HepG2 (cell line): Measurements from ENCODE around the gene H2AZ2. TPM values are rescaled to one million over a fixed set of nuclear protein-coding genes. Genes with fewer than 3 reads are reported as not detected.

ENCODE experiments used
- DMAP1 ChIP-seq: IDR thresholded peaks from 2 replicates; pipeline ENCODE4 v1.6.1; 2016
- EEA1 ChIP-seq: sonication (generic); formaldehyde crosslinking; IDR thresholded peaks from 2 replicates; pipeline ENCODE4 v1.5.1; 2020; ENCODE audit warnings: mild to moderate bottlenecking, missing genetic modification reagents, borderline replicate concordance
- HNRNPK ChIP-seq: fragments of 200-400 bp; formaldehyde crosslinking; IDR thresholded peaks from 2 replicates; pipeline ENCODE4 v1.6.1; 2018; ENCODE audit warnings: low read length, low read depth, moderate library complexity, mild to moderate bottlenecking; ENCODE audit not compliant: poor library complexity, severe bottlenecking
- JARID2 ChIP-seq: sonication (generic); formaldehyde crosslinking; IDR thresholded peaks from 2 replicates; pipeline ENCODE4 v1.8.1; 2023; ENCODE audit warnings: missing genetic modification reagents, inconsistent platforms; ENCODE audit not compliant: insufficient replicate concordance
- MXI1 ChIP-seq: IDR thresholded peaks from 3 replicates; pipeline ENCODE4 v1.6.1; 2012; ENCODE audit warnings: low read depth, low read length, inconsistent platforms, borderline replicate concordance
- NAIF1 ChIP-seq: sonication (generic); formaldehyde crosslinking; IDR thresholded peaks from 2 replicates; pipeline ENCODE4 v1.5.0; 2020; ENCODE audit warnings: mild to moderate bottlenecking, missing genetic modification reagents, borderline replicate concordance
- NCOA1 ChIP-seq: sonication (generic); formaldehyde crosslinking; IDR thresholded peaks from 2 replicates; pipeline ENCODE4 v1.9.0; 2021; ENCODE audit warnings: missing genetic modification reagents
- POLR2A ChIP-seq, 2 experiments: IDR thresholded peaks; 2 replicates each; pipeline ENCODE4 v1.6.1; 2011; ENCODE audit warnings: low read depth in 2 of 2, low read length in 2 of 2, mild to moderate bottlenecking in 1 of 2, moderate library complexity in 1 of 2; ENCODE audit not compliant: insufficient read depth in 1 of 2
- RCOR2 ChIP-seq: IDR thresholded peaks from 2 replicates; pipeline ENCODE4 v1.6.1; 2016; ENCODE audit warnings: missing biosample characterization, missing genetic modification reagents
- SRSF4 ChIP-seq: fragments of 200-400 bp; formaldehyde crosslinking; IDR thresholded peaks from one replicate; pipeline ENCODE4 v1.6.1; 2018; ENCODE audit warnings: mild to moderate bottlenecking, low read depth, low read length, moderate library complexity; ENCODE audit not compliant: poor library complexity, severe bottlenecking
- TBL1XR1 ChIP-seq: fragments of 150-350 bp; IDR thresholded peaks from 2 replicates; pipeline ENCODE4 v1.6.1; 2014; ENCODE audit warnings: borderline replicate concordance, low read length; ENCODE audit not compliant: partially characterized antibody
- ZNF407 ChIP-seq: sonication (generic); formaldehyde crosslinking; IDR thresholded peaks from one replicate; pipeline ENCODE4 v1.5.1; 2020; ENCODE audit warnings: mild to moderate bottlenecking, missing genetic modification reagents; ENCODE audit errors: not compliant biosample characterization
- ZNF460 ChIP-seq: sonication (generic); formaldehyde crosslinking; IDR thresholded peaks from 2 replicates; pipeline ENCODE4 v1.5.1; 2020; ENCODE audit warnings: missing genetic modification reagents, mild to moderate bottlenecking, borderline replicate concordance
- ZNF607 ChIP-seq: sonication (generic); formaldehyde crosslinking; IDR thresholded peaks from 2 replicates; pipeline ENCODE4 v1.5.1; 2020; ENCODE audit warnings: missing genetic modification reagents, mild to moderate bottlenecking, borderline replicate concordance
- ZNF850 ChIP-seq: sonication (generic); formaldehyde crosslinking; conservative IDR thresholded peaks from 2 replicates; pipeline ENCODE4 v1.9.0; 2021; ENCODE audit warnings: mild to moderate bottlenecking, missing genetic modification reagents
- ZNF891 ChIP-seq: sonication (generic); formaldehyde crosslinking; IDR thresholded peaks from 2 replicates; pipeline ENCODE4 v1.5.0; 2020; ENCODE audit warnings: mild to moderate bottlenecking, missing genetic modification reagents
- polyA plus RNA-seq, 8 experiments: library from polyadenylated mRNA; depleted of rRNA in 3 of 8; stranded (reverse) in 7 of 8; unstranded in 1 of 8; fragments of >200 nt; fragmentation: Illumina TruSeq in 4 of 8; extraction: Trizol in 4 of 8; gene quantifications; 2 replicates each; pipeline versions ENCODE4 v1.2.1 to v1.2.3, GENCODE V29; 2011 to 2016; ENCODE audit warnings: low read depth in 4 of 8, missing spikeins in 1 of 8, mixed read lengths in 1 of 8; ENCODE audit not compliant: insufficient read depth in 1 of 8
- total RNA-seq, 5 experiments: library from RNA; depleted of rRNA; stranded (reverse); fragments of >200 nt; fragmentation: Illumina TruSeq; extraction: Trizol; gene quantifications; 2 replicates each; pipeline ENCODE4 v1.2.3, GENCODE V29; 2016; ENCODE audit warnings: low read depth in 1 of 5
- TF ChIP-seq, protein P1 (sequence below): sonication (generic); formaldehyde crosslinking; IDR thresholded peaks from 2 replicates; pipeline ENCODE4 v1.8.1; 2023; ENCODE audit warnings: mild to moderate bottlenecking, missing genetic modification reagents
- TF ChIP-seq, protein P2 (sequence below): sonication (generic); formaldehyde crosslinking; conservative IDR thresholded peaks from 2 replicates; pipeline ENCODE4 v1.8.0; 2022; ENCODE audit warnings: mild to moderate bottlenecking, moderate library complexity, missing genetic modification reagents

H2AZ2 gene
- total and polyA plus RNA-seq, 2 of the 13 experiments (the other 11 are each of a cell fraction or from before 2014, with no cell fraction given) = 121 to 223 TPM

- TF ChIP-seq EEA1 (CRISPR knock-in tag) = no peak
- TF ChIP-seq POLR2A (IDR thresholded peaks at IDR 0.05; ENCODE audit: insufficient read depth in 1 of 2, low read depth in 2 of 2, low read length in 2 of 2) = peak; percentile 81 to 89
- peak; percentile 72; the same call in 1 of the 2 replicates for TF ChIP-seq ZNF607 (CRISPR knock-in tag)
- TF ChIP-seq, protein P1, sequence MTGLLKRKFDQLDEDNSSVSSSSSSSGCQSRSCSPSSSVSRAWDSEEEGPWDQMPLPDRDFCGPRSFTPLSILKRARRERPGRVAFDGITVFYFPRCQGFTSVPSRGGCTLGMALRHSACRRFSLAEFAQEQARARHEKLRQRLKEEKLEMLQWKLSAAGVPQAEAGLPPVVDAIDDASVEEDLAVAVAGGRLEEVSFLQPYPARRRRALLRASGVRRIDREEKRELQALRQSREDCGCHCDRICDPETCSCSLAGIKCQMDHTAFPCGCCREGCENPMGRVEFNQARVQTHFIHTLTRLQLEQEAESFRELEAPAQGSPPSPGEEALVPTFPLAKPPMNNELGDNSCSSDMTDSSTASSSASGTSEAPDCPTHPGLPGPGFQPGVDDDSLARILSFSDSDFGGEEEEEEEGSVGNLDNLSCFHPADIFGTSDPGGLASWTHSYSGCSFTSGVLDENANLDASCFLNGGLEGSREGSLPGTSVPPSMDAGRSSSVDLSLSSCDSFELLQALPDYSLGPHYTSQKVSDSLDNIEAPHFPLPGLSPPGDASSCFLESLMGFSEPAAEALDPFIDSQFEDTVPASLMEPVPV (CRISPR knock-in tag) = peak; percentile 25; the same call in 1 of the 2 replicates
- TF ChIP-seq HNRNPK = no peak
- TF ChIP-seq NCOA1 = no peak
- no peak for TF ChIP-seq ZNF850 (CRISPR knock-in tag)
- no peak for TF ChIP-seq JARID2 (CRISPR knock-in tag)
- no peak for TF ChIP-seq SRSF4
- no peak for TF ChIP-seq ZNF891 (CRISPR knock-in tag)
- peak; percentile 34; the same call in 2 of the 3 replicates for TF ChIP-seq MXI1
- TF ChIP-seq, protein P2, sequence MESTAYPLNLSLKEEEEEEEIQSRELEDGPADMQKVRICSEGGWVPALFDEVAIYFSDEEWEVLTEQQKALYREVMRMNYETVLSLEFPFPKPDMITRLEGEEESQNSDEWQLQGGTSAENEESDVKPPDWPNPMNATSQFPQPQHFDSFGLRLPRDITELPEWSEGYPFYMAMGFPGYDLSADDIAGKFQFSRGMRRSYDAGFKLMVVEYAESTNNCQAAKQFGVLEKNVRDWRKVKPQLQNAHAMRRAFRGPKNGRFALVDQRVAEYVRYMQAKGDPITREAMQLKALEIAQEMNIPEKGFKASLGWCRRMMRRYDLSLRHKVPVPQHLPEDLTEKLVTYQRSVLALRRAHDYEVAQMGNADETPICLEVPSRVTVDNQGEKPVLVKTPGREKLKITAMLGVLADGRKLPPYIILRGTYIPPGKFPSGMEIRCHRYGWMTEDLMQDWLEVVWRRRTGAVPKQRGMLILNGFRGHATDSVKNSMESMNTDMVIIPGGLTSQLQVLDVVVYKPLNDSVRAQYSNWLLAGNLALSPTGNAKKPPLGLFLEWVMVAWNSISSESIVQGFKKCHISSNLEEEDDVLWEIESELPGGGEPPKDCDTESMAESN = peak; percentile 65
- peak; percentile 82 for TF ChIP-seq DMAP1 (CRISPR knock-in tag)
- no peak for TF ChIP-seq TBL1XR1
- TF ChIP-seq RCOR2 (CRISPR knock-in tag) = no peak
- no peak; the same call in 1 of the 2 replicates for TF ChIP-seq ZNF460 (CRISPR knock-in tag)
- TF ChIP-seq ZNF407 (CRISPR knock-in tag) = peak; percentile 43
- 0 out of 2 replicates have a peak, but pooled peaks have one; percentile 52 for TF ChIP-seq NAIF1 (CRISPR knock-in tag)
Observed at GRCh38 chr7:44847920-44848634, at the start of gene H2AZ2 (continued).
